ENCODE measurements around the gene GLYR1.

GRCh38 chr16:4766875-4767628 is 80.0 kb downstream of the GLYR1 start, which contains the start of gene ZNF500:
- TF ChIP-seq YY1 (IDR thresholded peaks at IDR 0.05): peak; percentile 91
- TF ChIP-seq ATF3 (IDR thresholded peaks at IDR 0.05): no peak
